HG03460 (cell line): Measurements from ENCODE around the gene MVD.

Source experiments
- ATAC-seq: cut with Tn5 transposase; IDR thresholded peaks from one replicate; pipeline ENCODE4 v1.9.1; 2021; ENCODE audit not compliant: unreplicated experiment

The MVD gene, protein sequence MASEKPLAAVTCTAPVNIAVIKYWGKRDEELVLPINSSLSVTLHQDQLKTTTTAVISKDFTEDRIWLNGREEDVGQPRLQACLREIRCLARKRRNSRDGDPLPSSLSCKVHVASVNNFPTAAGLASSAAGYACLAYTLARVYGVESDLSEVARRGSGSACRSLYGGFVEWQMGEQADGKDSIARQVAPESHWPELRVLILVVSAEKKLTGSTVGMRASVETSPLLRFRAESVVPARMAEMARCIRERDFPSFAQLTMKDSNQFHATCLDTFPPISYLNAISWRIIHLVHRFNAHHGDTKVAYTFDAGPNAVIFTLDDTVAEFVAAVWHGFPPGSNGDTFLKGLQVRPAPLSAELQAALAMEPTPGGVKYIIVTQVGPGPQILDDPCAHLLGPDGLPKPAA

DNA sequence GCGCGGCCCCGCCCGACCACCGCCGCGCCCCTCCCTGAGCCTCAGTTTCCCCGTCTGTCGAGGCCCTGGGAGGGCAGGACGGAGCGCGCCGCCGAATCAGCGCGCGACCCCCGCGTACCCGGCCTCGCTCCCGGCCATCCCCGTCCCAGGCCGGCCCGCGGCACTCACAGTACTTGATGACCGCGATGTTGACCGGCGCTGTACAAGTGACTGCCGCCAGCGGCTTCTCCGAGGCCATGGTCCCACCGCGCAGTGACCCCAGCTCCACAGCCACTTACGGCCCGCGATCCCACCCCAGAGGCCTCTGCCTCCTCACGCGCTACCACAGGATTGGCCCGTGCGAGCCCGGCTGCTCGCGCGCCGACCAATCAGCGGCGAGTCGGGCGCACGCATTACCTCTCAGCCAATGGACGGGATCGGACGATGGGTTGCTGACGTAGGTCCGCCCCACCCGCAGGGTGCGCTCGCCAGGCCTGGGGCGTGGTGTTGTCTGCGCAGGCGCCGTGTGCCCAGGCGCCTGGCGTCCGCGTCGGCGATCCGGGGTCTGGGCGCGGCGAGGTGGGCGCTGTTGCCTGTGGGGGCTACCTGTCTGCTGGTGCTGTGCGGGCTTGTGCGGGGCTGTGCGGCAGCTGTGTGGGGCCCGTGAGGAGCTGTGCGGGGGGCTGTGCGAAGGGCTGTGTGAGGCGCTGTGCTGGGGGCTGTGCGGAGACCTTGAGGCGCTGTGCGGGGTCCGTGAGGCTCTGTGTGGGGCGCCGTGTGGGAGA, at the start of gene MVD:
Gene MVD, minus strand, starts transcription at position 249 of the 764 bp plus-strand sequence. Its CDS starts 11 bp downstream, at position 238.
- peak; percentile 90 for ATAC-seq

DNA sequence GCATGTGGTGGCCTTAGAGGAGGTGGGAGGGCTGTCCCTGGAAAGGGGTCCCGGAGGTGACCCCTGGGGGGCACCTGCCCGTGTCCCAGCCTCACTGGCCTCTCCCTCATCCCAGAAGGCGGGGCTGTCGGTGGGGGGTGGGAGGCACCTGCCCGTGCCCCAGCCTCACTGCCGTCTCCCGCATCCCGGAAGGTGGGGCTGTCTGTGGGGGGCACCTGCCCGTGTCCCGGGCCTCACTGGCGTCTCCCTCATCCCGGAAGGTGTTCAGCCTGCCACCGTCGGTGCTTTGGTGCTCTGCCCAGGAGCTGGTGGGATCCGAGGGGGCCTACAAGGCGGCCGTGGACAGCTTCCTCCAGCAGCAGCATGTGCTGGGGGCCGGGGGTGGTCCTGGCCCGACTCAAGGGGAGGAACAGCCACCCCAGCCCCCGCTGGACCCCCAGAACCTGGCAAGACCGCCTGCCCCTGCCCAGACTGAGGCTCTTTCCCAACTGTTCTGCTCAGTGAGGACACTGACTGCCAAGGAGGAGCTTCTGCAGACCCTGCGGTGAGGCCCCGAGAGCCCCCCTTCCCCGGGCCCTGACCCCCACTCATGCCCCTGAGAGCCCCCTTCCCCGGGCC, 49.6 kb upstream of the MVD start:
- ATAC-seq: no peak

DNA sequence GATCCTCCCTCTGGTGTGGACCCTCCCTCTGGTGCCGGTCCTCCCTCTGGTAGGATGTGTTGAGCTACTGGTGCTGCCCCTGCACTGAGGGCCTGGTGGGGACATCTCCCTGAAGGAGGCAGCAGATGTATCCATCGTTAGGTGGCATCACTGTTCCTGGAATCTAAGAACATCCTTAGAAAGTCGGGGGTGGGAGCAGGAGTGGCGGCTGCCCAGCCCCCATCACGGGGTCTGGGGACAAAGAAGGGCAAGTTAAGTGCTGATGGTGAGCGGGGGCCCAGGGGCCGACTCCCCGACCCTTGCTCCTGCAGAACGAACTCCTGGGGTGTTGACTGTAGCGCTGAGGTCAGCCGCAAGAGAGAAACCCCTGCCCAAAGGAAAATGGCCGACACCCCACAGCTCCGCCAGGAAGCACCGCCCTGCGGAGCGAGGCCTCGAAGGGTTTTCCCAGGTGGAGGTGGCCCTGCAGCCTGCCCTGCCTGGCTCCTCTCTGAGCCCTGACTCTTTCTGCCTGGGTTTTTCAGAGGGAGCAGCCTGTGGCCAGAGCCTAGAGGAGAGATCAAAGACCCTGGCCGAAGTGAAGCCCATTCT, 49.0 kb upstream of the MVD start:
- no peak for ATAC-seq

DNA sequence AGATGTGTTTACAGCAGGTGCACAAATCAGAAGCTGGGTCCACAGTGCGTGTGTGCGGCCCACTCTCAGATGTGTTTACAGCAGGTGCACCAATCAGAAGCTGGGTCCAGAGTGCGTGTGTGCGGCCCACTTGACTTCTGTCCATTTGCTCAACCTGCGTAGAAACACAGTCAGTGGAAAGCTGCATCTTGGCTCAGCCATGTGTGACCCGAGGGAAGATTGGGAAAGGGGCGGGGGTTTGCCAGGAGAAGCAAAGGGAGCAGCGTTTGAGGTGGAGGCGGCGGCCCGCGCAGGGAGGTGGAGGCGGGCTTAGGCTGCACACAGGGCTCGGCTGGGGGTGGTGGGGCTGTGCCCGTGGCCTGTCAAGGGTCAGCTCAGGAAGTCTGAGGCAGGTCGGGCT, 47.7 kb upstream of the MVD start:
- ATAC-seq: no peak

DNA sequence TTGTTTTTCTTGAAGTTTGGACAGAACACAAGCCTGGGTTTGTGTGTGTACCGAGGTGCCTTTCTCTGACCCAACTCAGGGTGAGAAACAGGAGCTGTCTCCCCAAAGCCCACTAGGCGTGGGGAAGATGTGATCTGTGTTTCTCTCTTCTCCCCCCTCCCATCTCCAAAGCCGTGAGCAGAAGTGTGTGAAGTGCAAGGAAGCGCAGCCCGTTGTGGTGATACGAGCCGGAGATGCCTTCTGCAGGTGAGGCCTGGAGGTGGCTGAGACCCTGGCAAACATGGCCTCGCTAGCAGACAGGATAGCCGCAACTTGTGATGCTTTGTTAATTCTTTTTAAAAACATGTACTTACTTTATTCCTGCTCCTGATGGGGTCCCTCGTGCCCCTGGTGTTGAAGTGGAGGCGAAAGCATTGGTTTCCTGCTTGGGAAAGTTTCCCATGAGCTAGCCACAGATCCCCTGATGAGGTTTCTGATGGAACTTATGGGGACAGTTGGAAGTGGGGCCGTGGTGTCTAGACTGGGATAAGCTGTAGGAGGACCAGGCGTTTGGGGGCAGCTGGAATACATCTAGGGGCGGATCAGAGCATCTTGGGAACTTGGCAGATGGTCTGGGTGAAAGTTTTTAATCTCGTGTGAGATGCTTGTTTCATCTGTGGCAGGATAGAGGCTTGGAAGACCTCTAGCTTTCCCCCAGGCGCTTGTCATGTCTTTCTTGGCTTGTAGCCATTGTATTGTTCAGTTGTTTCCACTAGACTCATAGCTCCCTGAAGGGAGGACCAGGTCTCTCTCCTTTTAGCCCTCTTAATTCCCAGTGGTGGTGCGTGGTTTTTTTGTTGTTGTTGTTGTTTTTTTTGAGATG, 44.3 kb upstream of the MVD start:
- ATAC-seq: no peak

DNA sequence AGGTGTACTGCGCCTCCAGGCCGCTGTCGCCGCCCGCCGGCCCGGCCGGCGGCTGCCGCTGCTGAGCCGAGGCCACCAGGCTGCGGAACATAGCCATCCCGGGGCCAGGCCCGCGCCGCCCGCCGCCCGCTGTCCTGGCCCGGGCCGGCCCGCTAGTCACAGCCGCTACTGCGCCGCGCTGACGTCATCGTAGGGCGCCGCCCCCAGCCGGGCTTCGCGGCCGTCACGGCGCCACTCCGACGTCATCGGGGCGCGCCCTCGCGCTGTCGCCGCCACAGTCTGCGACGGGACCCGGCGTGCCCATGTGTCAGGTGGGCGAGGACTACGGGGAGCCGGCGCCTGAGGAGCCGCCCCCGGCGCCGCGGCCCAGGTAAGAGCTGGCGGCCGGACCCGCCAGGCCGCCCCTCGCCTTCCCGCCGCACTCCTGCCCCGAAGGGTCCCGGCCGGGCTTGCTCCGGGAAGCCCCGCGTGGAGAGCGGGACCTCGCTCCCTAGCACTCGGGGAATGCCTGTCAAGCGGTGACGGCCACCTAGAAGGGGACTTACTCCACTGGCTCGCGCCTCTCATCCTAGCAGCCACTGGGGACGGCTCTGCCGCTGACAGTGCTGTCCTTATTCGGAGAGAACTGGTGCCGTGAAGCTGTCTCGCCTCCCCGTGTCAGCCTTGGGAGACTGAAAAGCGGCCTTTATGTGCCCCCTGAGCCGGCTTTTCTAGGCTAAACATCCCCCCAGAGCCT, 43.5 kb upstream of the MVD start, which contains the start of the genes CTU2 and RNF166:
Gene CTU2, plus strand, starts transcription at position 275 of the 736 bp plus-strand sequence. Its CDS starts 28 bp downstream, at position 303.
Gene RNF166, minus strand, starts transcription at position 180 of the 736 bp plus-strand sequence. Its CDS starts 83 bp downstream, at position 97.
- peak; percentile 60 for ATAC-seq

DNA sequence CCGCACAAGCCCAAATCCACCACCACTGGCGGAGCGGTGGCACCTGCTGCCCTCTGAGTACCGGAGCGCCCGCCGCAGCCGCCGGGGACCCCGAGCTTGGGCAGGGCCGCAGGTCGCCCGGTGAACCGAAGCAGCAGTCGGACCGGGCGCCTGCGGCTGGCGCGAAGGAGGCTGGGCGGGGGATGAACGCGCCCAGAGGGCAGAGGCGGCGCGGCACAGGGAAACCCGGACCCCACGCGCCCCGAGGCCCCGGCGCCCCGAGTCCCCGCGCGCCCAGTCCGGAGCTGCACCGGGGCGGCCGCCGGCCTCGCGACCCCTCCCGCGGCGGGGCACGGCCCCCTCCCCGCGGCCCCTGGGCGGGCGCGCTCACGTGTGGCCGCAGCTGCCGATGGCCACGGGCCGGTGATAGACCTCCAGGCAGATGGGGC, 42.9 kb upstream of the MVD start:
- peak; percentile 7 for ATAC-seq

DNA sequence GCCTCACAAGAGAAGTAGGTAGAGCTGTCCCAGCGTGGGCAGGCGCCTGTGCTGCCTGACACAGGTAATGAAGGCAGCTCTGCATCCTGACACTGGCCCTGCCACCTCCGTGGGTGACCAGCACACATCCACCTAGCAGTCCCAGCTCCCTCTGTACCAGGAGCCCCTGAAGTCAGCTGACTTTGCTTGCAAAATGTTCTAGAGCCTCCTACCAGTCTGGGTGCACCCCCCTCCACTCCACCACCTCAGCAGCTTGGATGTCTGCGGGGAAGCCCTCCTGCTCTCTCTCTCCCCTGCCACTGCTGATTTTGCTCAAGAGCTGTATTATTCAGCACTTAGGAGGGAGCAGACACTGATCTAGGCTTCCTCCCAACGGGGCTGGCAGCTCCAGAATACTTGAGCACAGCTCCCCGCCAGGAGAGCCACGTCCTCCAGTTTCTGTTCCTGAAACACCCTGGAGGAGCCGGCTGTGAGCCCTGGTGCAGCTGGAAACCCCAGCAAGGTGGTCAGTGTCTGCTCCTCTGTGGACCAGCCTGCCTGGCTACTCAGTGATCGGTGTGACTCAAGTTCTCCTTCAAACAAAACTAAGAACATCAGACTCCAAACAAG, 42.3 kb upstream of the MVD start:
- no peak for ATAC-seq

DNA sequence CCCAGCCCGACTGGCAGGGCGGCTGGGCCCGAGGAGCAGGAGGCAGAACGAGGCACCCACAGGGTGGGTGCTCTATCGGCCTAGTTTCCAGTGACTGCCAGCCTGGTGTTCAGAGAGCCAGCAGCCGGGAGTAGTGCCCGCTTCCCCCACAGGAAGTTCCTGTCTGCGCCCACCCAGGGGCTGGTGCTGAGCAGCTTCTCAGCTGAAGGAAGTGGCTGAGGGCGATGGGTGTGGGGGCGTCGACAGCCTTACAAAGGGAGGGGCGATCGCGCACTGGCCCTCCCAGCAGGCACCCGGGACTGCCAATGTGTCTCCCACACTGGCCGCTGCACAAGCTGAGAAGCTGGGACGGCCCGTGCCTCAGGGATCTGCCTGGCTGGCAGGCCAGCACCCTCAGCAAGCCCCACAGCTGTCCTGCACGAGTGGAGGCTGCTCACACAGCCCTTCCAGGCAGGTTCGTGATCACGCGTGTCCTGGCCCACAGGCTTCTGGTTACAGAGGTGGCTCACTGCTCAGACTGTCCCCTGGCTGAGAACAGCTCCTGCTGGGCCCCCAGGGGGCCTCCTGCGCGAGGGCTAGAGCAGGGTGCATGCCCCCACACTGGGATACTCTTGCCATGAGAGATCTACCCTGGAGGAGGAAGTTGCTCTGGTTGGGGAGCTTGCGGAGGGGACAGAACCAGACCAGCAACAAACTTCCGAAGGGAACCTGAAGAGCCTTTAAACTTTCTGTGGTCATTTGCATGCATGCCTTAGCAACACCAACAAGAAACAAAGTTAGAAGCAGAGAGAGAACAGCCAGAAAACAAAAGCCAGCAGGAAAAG, 40.8 kb upstream of the MVD start:
- ATAC-seq: no peak

DNA sequence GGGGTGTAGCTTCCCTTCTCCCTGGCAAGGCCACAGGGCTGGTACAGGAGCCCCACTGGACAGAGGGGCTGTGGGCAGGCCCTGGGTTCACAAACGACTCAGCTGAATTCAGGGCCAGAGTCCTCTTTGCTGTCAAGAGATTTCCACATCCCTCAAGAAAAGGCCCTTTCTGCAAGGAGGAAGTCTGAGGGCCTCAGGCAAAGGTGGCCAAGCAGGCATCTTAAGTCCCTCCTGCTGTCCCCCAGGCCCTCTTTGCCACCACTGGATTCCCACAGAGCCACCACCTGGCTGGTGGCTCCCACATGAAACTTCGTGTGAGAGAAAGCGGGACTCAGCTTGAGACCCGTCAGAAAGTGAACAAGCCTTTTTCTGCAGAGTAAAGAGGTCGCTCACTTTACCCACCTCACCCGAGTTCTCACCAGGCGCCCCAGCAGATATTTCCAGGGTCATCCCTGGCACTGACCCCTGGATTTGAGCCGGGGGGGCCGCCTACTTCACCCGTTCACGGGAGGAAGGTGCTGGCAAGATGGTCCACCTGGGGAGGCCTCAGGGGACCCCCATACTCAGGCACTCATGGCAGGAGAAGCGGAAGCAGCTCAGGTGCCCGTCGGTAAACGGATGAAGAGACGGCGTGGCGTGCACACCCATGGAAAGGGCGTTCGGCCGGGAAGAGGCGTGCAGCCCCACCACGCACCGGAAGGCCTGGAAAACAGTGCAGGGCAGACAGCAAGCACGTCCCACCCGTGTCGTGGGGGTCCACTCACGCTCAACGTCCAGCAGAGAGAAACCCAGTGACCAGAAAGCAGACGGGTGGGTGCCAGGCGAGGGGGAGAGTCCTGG, 39.7 kb upstream of the MVD start:
- no peak for ATAC-seq

DNA sequence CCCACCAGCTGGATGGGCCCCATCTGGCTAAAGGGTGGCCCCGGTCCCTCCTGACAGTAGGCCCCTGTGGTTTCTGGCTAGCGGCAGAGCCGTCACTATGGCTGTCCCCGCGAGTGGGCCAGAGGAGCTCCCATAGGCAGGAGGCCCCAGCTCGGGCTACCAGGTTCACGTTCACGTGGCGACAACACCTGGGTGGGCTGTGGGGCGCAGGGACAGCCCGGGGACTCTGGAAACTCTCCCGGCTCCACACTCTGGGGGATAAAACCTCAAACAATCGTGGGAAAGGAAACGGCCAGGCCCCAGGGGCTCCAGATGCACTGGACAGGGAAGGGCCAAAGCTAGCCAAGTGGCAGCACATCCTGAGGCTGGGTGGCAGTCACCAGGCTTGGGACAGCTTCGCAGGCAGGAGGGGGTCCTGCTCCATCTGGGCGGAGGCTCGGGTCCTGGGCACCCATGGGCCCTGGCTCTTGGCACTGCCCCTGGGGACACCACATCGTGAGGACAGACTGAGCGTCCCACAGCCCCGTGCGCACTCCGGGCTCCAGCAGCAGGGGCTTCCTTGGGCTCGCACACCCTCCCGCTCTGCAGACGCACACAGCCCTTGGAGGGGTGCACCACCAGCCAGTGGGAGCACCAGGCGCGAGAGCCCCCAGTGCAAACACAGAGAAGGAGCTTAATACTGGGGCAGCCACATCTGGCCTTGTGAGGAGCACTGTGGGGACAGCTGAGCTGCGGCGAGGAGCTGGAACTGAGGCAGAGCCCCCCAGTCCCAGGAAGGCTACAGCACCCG, 38.9 kb upstream of the MVD start:
- ATAC-seq: no peak

DNA sequence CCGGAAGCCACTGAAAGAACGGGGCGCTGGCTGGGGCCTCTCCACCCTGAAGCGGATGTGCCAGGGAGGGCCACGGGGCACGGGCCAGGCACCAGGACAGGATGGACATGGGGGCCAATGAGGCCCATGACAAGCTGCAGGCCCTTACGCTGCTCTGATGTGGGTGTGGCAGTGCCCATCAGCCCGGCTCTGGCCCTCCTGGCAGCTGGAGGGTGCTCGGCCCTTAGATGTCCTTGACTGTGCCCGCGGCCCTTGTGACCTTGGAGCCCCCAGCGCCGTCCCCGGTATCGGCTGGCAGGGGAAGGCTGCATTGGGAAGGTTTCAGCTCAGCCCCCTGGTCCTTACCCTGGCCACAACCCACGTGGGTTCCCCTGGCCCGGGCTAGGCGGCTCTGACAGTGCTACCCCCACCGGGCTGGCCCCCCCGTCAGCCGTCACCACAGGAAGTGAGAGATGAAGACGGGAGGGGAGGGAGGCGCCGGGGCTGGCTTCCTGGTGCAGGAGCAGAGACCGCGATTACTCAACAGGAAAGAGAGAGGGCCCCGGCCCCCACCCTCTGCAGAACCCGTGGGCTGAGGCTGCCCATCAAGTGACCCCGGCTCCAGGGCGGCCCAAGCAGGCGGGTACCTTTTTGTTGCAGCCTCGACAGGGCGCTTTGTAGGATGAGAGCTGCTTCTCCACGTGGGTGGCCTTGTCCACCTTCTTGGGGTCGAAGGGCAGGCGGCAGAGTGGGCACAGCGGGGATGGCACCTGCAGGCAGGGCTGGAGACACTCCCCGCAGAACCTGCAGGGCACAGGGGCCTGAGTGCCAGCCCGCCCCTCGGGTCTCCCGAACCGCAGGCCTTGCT, 38.0 kb upstream of the MVD start:
- ATAC-seq: peak; percentile 75

DNA sequence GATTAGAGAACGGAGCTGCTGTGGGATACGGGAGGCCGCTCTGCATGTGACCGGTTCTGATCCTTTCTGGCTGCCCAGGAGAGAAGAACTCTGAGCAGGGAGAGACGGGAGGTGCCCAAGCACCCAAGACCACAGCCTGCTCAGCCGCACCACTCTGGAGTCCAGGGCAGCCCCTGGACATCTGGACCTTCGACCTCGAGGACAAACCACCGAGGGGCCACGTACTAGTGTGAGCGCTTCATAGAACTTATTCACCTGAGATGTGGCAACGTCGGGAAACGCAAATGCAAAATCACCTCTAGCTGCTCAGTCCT, 37.4 kb upstream of the MVD start:
- no peak for ATAC-seq

DNA sequence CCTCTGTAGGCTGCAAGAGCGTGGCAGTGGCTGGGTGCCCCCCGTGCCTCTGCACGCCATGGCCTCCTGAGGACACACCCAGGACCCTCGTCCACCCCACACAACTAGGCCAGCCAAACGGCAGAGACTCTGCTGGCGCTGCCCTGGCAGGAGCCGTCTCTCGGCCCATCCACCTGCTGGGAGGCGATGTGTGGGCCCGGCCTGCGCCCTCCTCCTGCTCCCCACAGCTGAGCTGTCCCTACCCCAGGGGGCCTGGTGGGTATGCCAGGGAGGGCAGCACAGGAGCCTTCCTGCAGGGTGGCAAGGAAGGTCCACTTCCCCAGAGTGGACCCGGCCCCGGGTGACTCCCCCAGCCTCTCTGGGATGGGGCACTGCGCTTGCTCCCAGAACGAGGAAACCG, 36.3 kb upstream of the MVD start:
- ATAC-seq: no peak

DNA sequence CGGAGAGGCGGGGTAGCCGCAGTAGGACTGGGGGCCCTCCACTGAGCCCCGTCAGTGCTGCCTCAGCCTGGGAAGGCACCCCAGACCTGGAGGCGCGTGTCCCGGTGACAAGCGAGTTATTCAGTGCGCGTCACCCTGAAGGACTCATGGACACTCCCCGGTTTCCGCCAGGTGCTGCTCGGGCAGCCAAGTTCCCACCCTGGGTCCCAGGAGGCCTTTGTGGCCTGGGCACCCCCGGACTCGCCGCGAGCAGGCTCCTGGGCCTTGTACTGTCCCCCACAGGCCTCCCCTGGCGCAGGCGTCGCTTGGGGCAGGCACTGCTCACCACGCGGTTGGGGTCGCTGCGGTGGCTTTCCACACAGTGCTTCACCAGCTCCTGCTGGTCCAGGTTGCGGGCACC, 35.8 kb upstream of the MVD start:
- no peak for ATAC-seq
